Measurements from ENCODE around the gene STEAP1B. TPM values are rescaled to one million over a fixed set of nuclear protein-coding genes. Genes with fewer than 3 reads are reported as not detected.

The STEAP1B gene
- total RNA-seq, 1 experiment from 2014 or later, result 3.2 TPM

DNA sequence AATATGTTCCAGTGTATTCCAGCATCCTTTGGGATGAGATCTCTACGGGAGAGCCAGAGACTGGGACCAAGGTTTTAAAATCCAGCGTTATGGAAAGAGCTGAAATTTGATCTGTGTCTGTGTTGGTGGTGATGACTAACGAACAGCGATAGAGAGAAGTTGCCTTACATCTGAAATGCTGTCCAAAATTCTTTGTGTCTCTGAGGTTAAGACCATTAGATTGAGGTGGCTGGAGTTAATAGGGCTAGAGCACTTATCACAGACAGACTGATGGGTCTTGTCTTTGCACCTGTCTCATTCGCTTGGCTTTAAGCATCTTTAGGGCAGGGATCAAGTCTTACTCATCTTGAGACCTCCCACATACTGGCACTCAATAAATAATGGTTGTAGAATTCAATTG is 102.0 kb downstream of the STEAP1B start:
- Histone ChIP-seq H3K14ac (ENCODE audit: insufficient read depth, low read length) (no peak overlapping the region), H2BK5ac (ENCODE audit: insufficient read length, low read length) (no peak overlapping the region), H3K79me2 (ENCODE audit: insufficient read depth, low read length) (no peaks in the 10 kb centered on the region), H3K4me2 (ENCODE audit: insufficient read depth, insufficient read length, low read length) (no peak overlapping the region), H4K20me1 (ENCODE audit: control insufficient read depth, insufficient read depth, insufficient read length) (no peaks in the 10 kb centered on the region), H4K8ac (replicated peaks; ENCODE audit: insufficient read length, low read depth, low read length) (no peak overlapping the region), H3K27ac (ENCODE audit: insufficient read length, low read depth, low read length) (no peak overlapping the region), H2AFZ (ENCODE audit: low read length) (no peak overlapping the region), H3K23ac (ENCODE audit: insufficient read length, low read depth, low read length) (no peak overlapping the region), H4K5ac (ENCODE audit: insufficient read length, low read depth, low read length) (no peak overlapping the region), H4K91ac (ENCODE audit: insufficient read length, low read depth, low read length) (no peak overlapping the region), H3T11ph (ENCODE audit: low read length) (no peak overlapping the region), H2BK120ac (ENCODE audit: low read depth, low read length, poor library complexity, severe bottlenecking) (no peak overlapping the region), H2BK15ac (ENCODE audit: low read depth, low read length) (no peak overlapping the region), H2AK5ac (ENCODE audit: insufficient read length, low read length) (no peak overlapping the region), H2BK20ac (ENCODE audit: low read depth, low read length, poor library complexity, severe bottlenecking) (no peak overlapping the region), H3K4me1 (ENCODE audit: insufficient read depth, low read length) (no peaks in the 10 kb centered on the region), H3K23me2 (ENCODE audit: insufficient read length, low read depth, low read length, poor library complexity, severe bottlenecking) (no peaks in the 10 kb centered on the region), H3K79me1 (ENCODE audit: insufficient read depth, low read depth, low read length, poor library complexity, severe bottlenecking) (no peaks in the 10 kb centered on the region), H3K9me3 (ENCODE audit: control insufficient read depth, low read depth, low read length) (no peaks in the 10 kb centered on the region), H3K27me3 (ENCODE audit: insufficient read depth, low read length) (no peaks in the 10 kb centered on the region), H3K56ac (ENCODE audit: insufficient read length, low read depth, low read length) (no peak overlapping the region), H3K9ac (ENCODE audit: extremely low read depth, insufficient read length, low read length) (no peak overlapping the region), H2BK12ac (ENCODE audit: insufficient read length, low read depth, low read length) (no peak overlapping the region), H3K4ac (ENCODE audit: low read depth, low read length) (no peak overlapping the region), H3K18ac (ENCODE audit: insufficient read length, low read depth, low read length) (no peak overlapping the region)
- Mint-ChIP-seq H3K4me3 (no peak overlapping the region), H3K27me3 (ENCODE audit: low read depth) (no peaks in the 10 kb centered on the region), H3K4me1 (peaks cover 14% of the 10 kb centered on the region in 2 experiments), H3K27ac (no peak overlapping the region; a peak in 1 of 7 replicates), H3K36me3 (ENCODE audit: insufficient read depth in 1 of 3, low read depth in 3 of 3) (no peaks in the 10 kb centered on the region), H3K9me3 (no peaks in the 10 kb centered on the region)
- DNase-seq, result no peak
- no CpG with 5 or more reads among the region's 5 CpGs for WGBS (ENCODE audit: extremely low coverage, insufficient read length, low lambda C conversion rate)
- TF ChIP-seq, protein P1, sequence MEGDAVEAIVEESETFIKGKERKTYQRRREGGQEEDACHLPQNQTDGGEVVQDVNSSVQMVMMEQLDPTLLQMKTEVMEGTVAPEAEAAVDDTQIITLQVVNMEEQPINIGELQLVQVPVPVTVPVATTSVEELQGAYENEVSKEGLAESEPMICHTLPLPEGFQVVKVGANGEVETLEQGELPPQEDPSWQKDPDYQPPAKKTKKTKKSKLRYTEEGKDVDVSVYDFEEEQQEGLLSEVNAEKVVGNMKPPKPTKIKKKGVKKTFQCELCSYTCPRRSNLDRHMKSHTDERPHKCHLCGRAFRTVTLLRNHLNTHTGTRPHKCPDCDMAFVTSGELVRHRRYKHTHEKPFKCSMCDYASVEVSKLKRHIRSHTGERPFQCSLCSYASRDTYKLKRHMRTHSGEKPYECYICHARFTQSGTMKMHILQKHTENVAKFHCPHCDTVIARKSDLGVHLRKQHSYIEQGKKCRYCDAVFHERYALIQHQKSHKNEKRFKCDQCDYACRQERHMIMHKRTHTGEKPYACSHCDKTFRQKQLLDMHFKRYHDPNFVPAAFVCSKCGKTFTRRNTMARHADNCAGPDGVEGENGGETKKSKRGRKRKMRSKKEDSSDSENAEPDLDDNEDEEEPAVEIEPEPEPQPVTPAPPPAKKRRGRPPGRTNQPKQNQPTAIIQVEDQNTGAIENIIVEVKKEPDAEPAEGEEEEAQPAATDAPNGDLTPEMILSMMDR (conservative IDR thresholded peaks at IDR 0.05), result no peak
